ENCODE results near the gene FGD6.

GRCh38 chr12:95238150-95238549, 20.9 kb upstream of the FGD6 start:
- TF ChIP-seq CTCF (IDR thresholded peaks at IDR 0.05) (no peak), EP300 (IDR thresholded peaks at IDR 0.05) (no peak)

Data from gastroesophageal sphincter (tissue), 3 donors.